Measurements from ENCODE around the gene MAPK13.
"Not testable (repeated sequence)": the region's sequence is repeated elsewhere in the genome, so short reads cannot be mapped to it uniquely, and the experiment has no call there.

Gene MAPK13

GRCh38 chr6:36128793-36129192, 1.5 kb upstream of the MAPK13 start:
- no peak for DNase-seq

GRCh38 chr6:36129334-36129733, 979 bp upstream of the MAPK13 start:
- not testable (repeated sequence) for DNase-seq

- DNase-seq: peak; percentile 30 to 65 (median 39)
Measured at GRCh38 chr6:36130667-36131510, 576 bp downstream of the MAPK13 start.

- DNase-seq: peak in 2 of 5 donors; percentile 25 to 81
Measured at GRCh38 chr6:36131511-36132245, 1.4 kb downstream of the MAPK13 start.

GRCh38 chr6:36132246-36132895, 2.1 kb downstream of the MAPK13 start:
- no peak for DNase-seq

GRCh38 chr6:36133148-36133547, 2.8 kb downstream of the MAPK13 start:
- DNase-seq: no peak

- DNase-seq: no peak
Measured at GRCh38 chr6:36133912-36134311, 3.6 kb downstream of the MAPK13 start.

- DNase-seq: no peak
Measured at GRCh38 chr6:36135053-36135731, 4.9 kb downstream of the MAPK13 start.

- no peak for DNase-seq
Measured at GRCh38 chr6:36136034-36136433, 5.7 kb downstream of the MAPK13 start.

GRCh38 chr6:36136551-36136950, 6.2 kb downstream of the MAPK13 start:
- no peak for DNase-seq

- DNase-seq: no peak
Measured at GRCh38 chr6:36138667-36139066, 8.4 kb downstream of the MAPK13 start.

GRCh38 chr6:36139431-36139830, 9.1 kb downstream of the MAPK13 start:
- no peak for DNase-seq

- no peak for DNase-seq
Measured at GRCh38 chr6:36139991-36140710, 9.8 kb downstream of the MAPK13 start.

GRCh38 chr6:36141091-36141490, 10.8 kb downstream of the MAPK13 start:
- DNase-seq: peak in 1 of 5 donors; percentile 54

- DNase-seq: no peak
Measured at GRCh38 chr6:36141961-36142360, 11.6 kb downstream of the MAPK13 start.

GRCh38 chr6:36142971-36143838, 12.9 kb downstream of the MAPK13 start:
- no peak for DNase-seq

- no peak for DNase-seq
Measured at GRCh38 chr6:36145495-36145894, 15.2 kb downstream of the MAPK13 start.

- DNase-seq: no peak
Measured at GRCh38 chr6:36147294-36147693, 17.0 kb downstream of the MAPK13 start.

GRCh38 chr6:36149476-36149875, 19.2 kb downstream of the MAPK13 start:
- no peak for DNase-seq

- DNase-seq: no peak
Measured at GRCh38 chr6:36150283-36150682, 20.0 kb downstream of the MAPK13 start.

GRCh38 chr6:36154286-36154685, 24.0 kb downstream of the MAPK13 start:
- no peak for DNase-seq
